ENCODE measurements around the gene ADK. TPM values are rescaled to one million over a fixed set of nuclear protein-coding genes. Genes with fewer than 3 reads are reported as not detected.
A peak's percentile ranks its signal among the peaks of the same experiment; 100 is the strongest.

The ADK gene
- total RNA-seq, 1 donor from 2014 or later, result 53.0 TPM

DNA sequence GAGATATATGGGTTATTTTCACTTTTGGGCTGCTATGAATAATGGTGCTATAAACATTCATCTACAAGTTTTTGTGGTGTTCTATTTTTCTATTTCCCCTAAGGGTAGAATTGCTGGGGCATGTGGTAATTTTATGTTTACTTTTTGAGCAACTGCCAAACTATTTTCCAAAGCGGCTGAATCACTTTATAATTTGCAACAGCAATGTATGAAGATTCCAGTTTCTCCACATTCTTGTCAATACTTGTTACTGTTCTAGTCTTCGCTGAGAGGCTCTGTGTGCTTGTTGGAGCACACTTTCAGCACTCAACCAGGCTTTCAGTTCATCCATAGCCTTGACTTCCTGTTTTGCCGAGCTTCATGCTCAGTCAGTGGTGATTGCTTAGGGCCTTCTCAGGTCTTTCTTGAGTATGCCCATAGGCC, 39.0 kb downstream of the ADK start:
- DNase-seq (no peak), ATAC-seq (peak; percentile 98)
- intact Hi-C loops (cut with DNase I), result no loop called here
- Histone ChIP-seq H3K4me1 (peaks cover 21% of the 10 kb centered on the region), H3K9me3 (no peaks in the 10 kb centered on the region), H3K4me3 (no peak overlapping the region), H3K27ac (peak overlapping the region; percentile 59), H3K36me3 (no peaks in the 10 kb centered on the region), H3K27me3 (no peaks in the 10 kb centered on the region)
- TF ChIP-seq, protein P1, sequence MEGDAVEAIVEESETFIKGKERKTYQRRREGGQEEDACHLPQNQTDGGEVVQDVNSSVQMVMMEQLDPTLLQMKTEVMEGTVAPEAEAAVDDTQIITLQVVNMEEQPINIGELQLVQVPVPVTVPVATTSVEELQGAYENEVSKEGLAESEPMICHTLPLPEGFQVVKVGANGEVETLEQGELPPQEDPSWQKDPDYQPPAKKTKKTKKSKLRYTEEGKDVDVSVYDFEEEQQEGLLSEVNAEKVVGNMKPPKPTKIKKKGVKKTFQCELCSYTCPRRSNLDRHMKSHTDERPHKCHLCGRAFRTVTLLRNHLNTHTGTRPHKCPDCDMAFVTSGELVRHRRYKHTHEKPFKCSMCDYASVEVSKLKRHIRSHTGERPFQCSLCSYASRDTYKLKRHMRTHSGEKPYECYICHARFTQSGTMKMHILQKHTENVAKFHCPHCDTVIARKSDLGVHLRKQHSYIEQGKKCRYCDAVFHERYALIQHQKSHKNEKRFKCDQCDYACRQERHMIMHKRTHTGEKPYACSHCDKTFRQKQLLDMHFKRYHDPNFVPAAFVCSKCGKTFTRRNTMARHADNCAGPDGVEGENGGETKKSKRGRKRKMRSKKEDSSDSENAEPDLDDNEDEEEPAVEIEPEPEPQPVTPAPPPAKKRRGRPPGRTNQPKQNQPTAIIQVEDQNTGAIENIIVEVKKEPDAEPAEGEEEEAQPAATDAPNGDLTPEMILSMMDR (IDR thresholded peaks at IDR 0.05), result no peak

DNA sequence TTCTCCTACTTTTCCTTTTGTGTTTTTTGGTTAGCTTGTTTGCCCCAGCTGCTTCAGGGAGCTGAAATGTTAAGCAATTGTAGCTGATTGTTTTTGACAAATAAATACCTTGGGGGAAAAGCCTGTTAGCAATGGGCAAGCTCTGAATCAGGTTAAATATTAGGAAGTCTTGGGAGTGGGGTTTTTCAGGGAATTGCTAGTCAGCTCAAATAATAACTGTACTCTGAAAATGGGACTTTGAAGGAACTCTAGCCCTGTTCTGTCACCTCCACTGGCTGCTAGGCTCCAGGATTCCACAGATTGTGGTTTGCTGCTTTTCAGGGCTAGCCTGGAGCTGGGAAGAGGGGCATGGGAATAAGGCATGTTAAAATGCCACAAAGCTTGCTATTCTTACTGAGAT, 39.5 kb downstream of the ADK start:
- Histone ChIP-seq H3K27ac (peak overlapping the region; percentile 59), H3K27me3 (no peaks in the 10 kb centered on the region), H3K4me1 (peaks cover 21% of the 10 kb centered on the region), H3K9me3 (no peaks in the 10 kb centered on the region), H3K4me3 (no peak overlapping the region), H3K36me3 (no peaks in the 10 kb centered on the region)
- intact Hi-C loops (cut with DNase I), result no loop called here
- no peak for DNase-seq
- TF ChIP-seq, protein P1 (IDR thresholded peaks at IDR 0.05), result no peak
- ATAC-seq, result peak; percentile 23

DNA sequence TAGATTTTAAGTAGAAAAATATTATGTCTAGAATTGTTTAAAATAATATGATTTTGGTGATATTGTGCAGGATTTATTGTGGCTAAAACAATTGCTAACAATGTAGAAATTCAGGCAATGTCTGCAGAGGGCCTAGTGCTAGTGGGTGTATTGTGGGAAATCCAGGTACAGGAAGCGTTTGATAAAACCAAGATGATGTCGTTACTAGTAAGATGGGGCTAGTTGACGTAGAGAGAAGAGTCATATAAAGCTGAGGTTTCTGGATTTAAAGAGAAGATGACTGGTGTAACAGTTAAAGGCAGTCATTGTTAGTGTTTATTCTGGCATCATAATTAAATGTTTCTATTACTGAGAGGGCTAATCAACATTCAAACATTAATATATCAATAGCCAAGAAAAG, 43.5 kb downstream of the ADK start:
- intact Hi-C loops (cut with DNase I), result no loop called here
- Histone ChIP-seq H3K4me1 (peaks cover 18% of the 10 kb centered on the region), H3K27me3 (no peaks in the 10 kb centered on the region), H3K36me3 (no peaks in the 10 kb centered on the region), H3K9me3 (no peaks in the 10 kb centered on the region), H3K4me3 (no peak overlapping the region), H3K27ac (no peak overlapping the region)
- no peak for ATAC-seq
- no peak for DNase-seq
- TF ChIP-seq, protein P1 (IDR thresholded peaks at IDR 0.05), result no peak

DNA sequence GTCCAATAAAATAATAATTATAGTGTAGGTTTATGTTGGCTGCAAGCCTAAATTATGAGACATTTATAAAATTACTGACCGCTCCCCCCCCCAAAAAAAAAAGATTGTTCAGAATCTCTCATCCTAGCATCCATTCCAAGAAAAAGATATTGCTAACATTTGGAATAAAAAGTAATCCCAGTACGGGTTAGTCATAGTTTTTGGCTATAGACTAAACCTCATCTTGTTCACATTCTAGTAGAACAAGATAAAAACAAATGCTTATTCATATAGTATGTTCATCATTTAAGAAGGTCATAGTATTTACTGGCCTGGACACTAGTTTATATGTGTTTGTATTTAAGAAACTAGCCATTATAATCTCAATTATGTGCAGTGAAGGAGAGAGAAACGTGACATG, 44.0 kb downstream of the ADK start:
- DNase-seq, result no peak
- no peaks in the 10 kb centered on the region for H3K36me3 ChIP-seq
- no peak overlapping the region for H3K4me3 ChIP-seq
- no peaks in the 10 kb centered on the region for H3K9me3 ChIP-seq
- TF ChIP-seq, protein P1 (IDR thresholded peaks at IDR 0.05), result no peak
- H3K4me1 ChIP-seq, result peaks cover 13% of the 10 kb centered on the region
- no peak overlapping the region for H3K27ac ChIP-seq
- intact Hi-C loops (cut with DNase I), result no loop called here
- no peak for ATAC-seq
- no peaks in the 10 kb centered on the region for H3K27me3 ChIP-seq

DNA sequence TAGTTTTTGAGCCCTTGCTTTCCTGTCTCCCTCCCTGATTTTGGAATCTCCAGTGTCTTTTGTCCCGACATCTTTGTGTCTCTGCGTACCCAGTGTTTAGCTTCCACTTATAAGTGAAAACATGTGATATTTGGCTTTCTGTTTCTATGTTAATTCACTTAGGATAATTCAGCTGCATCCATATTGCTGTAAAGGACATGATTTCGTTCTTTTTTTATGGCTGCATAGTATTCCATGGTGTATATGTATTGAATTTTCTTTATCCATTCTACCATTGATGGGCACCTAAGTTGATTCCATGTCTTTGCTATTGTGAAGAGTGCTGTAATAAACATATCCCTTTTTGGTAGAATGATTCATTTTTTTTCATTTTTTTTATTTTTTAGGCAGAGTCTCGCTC, 48.3 kb downstream of the ADK start:
- Histone ChIP-seq H3K27me3 (no peaks in the 10 kb centered on the region), H3K9me3 (no peaks in the 10 kb centered on the region), H3K36me3 (peaks cover 5% of the 10 kb centered on the region), H3K4me3 (no peak overlapping the region), H3K4me1 (no peaks in the 10 kb centered on the region), H3K27ac (no peak overlapping the region)
- no peak for DNase-seq
- TF ChIP-seq, protein P1 (IDR thresholded peaks at IDR 0.05), result no peak
- ATAC-seq, result no peak
- intact Hi-C loops (cut with DNase I), result no loop called here

DNA sequence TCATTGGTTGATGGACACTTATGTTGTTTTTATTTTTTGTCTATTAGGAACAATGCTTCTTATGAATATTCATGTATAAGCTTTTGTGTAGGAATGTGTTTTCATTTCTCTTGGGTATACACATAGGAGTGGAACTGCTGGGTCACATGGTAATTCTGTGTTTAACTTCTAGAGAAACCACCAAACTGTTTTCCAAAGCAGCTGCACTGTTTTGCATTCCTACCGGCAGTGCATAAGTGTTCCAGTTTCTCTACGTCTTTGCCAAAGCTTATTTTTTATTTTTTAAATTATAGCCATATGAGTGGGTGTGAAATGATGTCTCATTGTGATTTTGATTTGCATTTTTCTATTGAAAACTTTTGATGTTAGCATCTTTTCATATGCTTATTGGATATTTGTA, 51.3 kb downstream of the ADK start:
- Histone ChIP-seq H3K27me3 (no peaks in the 10 kb centered on the region), H3K27ac (no peak overlapping the region), H3K4me1 (no peaks in the 10 kb centered on the region), H3K4me3 (no peak overlapping the region), H3K36me3 (peaks cover 5% of the 10 kb centered on the region), H3K9me3 (no peaks in the 10 kb centered on the region)
- intact Hi-C loops (cut with DNase I), result no loop called here
- ATAC-seq, result no peak
- TF ChIP-seq, protein P1 (IDR thresholded peaks at IDR 0.05), result no peak
- no peak for DNase-seq

Measured in upper lobe of right lung (tissue), 1 donor.